Measurements from ENCODE around the gene TMOD3. TPM values are rescaled to one million over a fixed set of nuclear protein-coding genes. Genes with fewer than 3 reads are reported as not detected.

Gene TMOD3
- total and polyA plus RNA-seq, 4 donors, result 7.2 to 23.9 (median 14.1) TPM

DNA sequence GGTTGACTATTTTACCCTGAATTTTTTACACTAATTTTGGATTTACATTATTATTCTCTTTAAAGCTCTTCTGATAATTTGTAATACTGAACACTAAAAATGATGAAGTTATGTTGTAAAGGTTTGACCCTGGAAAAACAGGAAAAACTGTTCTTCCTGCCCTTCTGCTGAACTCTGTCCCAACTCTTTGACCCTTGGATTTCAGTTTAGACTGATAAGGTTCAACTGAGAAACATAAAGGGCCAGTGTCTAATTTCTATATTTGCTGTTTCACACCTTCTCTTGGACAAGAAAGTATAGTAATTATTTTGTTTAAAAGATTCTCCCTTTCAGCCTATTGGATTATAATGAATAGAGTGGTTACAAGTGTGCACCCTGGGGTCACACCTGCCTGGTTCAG is 12.8 kb upstream of the TMOD3 start:
- DNase-seq (ENCODE audit: low spot score), result no peak
- no peaks in the 10 kb centered on the region for H3K27me3 ChIP-seq (ENCODE audit: control insufficient read depth in 4 of 4, insufficient read depth in 4 of 4, low read length in 3 of 4)
- no peak overlapping the region for H3K4me3 ChIP-seq (ENCODE audit: low read depth in 1 of 3, low read length in 3 of 3)
- TF ChIP-seq RAD21 (IDR thresholded peaks at IDR 0.05), result peak; percentile 40 to 52
- TF ChIP-seq, protein P1, sequence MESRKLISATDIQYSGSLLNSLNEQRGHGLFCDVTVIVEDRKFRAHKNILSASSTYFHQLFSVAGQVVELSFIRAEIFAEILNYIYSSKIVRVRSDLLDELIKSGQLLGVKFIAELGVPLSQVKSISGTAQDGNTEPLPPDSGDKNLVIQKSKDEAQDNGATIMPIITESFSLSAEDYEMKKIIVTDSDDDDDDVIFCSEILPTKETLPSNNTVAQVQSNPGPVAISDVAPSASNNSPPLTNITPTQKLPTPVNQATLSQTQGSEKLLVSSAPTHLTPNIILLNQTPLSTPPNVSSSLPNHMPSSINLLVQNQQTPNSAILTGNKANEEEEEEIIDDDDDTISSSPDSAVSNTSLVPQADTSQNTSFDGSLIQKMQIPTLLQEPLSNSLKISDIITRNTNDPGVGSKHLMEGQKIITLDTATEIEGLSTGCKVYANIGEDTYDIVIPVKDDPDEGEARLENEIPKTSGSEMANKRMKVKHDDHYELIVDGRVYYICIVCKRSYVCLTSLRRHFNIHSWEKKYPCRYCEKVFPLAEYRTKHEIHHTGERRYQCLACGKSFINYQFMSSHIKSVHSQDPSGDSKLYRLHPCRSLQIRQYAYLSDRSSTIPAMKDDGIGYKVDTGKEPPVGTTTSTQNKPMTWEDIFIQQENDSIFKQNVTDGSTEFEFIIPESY (IDR thresholded peaks at IDR 0.05), result peak; percentile 59
- TF ChIP-seq TAF1 (conservative IDR thresholded peaks at IDR 0.05), result no peak
- peak; percentile 98 for TF ChIP-seq NR2F2 (IDR thresholded peaks at IDR 0.05)
- TF ChIP-seq SP1 (IDR thresholded peaks at IDR 0.05), result peak; percentile 76
- no peak for TF ChIP-seq FOXA2 (IDR thresholded peaks at IDR 0.05)
- no peak for TF ChIP-seq FOXA1 (IDR thresholded peaks at IDR 0.05)
- TF ChIP-seq GABPA (IDR thresholded peaks at IDR 0.05 in 1 of 2, conservative IDR thresholded peaks at IDR 0.05 in 1 of 2), result no peak
- peak; percentile 31 to 57 for TF ChIP-seq JUND (IDR thresholded peaks at IDR 0.05)
- TF ChIP-seq HNF4G (IDR thresholded peaks at IDR 0.05), result peak; percentile 76
- TF ChIP-seq HNF4A (conservative IDR thresholded peaks at IDR 0.05), result peak; percentile 95 to 99
- TF ChIP-seq, protein P2, sequence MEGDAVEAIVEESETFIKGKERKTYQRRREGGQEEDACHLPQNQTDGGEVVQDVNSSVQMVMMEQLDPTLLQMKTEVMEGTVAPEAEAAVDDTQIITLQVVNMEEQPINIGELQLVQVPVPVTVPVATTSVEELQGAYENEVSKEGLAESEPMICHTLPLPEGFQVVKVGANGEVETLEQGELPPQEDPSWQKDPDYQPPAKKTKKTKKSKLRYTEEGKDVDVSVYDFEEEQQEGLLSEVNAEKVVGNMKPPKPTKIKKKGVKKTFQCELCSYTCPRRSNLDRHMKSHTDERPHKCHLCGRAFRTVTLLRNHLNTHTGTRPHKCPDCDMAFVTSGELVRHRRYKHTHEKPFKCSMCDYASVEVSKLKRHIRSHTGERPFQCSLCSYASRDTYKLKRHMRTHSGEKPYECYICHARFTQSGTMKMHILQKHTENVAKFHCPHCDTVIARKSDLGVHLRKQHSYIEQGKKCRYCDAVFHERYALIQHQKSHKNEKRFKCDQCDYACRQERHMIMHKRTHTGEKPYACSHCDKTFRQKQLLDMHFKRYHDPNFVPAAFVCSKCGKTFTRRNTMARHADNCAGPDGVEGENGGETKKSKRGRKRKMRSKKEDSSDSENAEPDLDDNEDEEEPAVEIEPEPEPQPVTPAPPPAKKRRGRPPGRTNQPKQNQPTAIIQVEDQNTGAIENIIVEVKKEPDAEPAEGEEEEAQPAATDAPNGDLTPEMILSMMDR (IDR thresholded peaks at IDR 0.05; ENCODE audit: low read depth, low read length, missing input control), result no peak
- TF ChIP-seq, protein P3, sequence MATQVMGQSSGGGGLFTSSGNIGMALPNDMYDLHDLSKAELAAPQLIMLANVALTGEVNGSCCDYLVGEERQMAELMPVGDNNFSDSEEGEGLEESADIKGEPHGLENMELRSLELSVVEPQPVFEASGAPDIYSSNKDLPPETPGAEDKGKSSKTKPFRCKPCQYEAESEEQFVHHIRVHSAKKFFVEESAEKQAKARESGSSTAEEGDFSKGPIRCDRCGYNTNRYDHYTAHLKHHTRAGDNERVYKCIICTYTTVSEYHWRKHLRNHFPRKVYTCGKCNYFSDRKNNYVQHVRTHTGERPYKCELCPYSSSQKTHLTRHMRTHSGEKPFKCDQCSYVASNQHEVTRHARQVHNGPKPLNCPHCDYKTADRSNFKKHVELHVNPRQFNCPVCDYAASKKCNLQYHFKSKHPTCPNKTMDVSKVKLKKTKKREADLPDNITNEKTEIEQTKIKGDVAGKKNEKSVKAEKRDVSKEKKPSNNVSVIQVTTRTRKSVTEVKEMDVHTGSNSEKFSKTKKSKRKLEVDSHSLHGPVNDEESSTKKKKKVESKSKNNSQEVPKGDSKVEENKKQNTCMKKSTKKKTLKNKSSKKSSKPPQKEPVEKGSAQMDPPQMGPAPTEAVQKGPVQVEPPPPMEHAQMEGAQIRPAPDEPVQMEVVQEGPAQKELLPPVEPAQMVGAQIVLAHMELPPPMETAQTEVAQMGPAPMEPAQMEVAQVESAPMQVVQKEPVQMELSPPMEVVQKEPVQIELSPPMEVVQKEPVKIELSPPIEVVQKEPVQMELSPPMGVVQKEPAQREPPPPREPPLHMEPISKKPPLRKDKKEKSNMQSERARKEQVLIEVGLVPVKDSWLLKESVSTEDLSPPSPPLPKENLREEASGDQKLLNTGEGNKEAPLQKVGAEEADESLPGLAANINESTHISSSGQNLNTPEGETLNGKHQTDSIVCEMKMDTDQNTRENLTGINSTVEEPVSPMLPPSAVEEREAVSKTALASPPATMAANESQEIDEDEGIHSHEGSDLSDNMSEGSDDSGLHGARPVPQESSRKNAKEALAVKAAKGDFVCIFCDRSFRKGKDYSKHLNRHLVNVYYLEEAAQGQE (IDR thresholded peaks at IDR 0.05), result peak; percentile 35
- TF ChIP-seq YY1 (IDR thresholded peaks at IDR 0.05), result peak; percentile 57
- TF ChIP-seq EGR1 (IDR thresholded peaks at IDR 0.05; ENCODE audit: low read depth in 2 of 2), result no peak
- TF ChIP-seq, protein P4, sequence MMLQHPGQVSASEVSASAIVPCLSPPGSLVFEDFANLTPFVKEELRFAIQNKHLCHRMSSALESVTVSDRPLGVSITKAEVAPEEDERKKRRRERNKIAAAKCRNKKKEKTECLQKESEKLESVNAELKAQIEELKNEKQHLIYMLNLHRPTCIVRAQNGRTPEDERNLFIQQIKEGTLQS (IDR thresholded peaks at IDR 0.05), result peak; percentile 44
- peak; percentile 98 to 99 for TF ChIP-seq RXRA (IDR thresholded peaks at IDR 0.05)
- TF ChIP-seq, protein P5, sequence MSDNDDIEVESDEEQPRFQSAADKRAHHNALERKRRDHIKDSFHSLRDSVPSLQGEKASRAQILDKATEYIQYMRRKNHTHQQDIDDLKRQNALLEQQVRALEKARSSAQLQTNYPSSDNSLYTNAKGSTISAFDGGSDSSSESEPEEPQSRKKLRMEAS (IDR thresholded peaks at IDR 0.05), result peak; percentile 83
- H3K36me3 ChIP-seq (ENCODE audit: control insufficient read depth in 4 of 4, insufficient read depth in 3 of 4, low read depth in 1 of 4, low read length in 3 of 4), result no peaks in the 10 kb centered on the region
- no peak overlapping the region for H3K9ac ChIP-seq (ENCODE audit: low read depth in 1 of 2, low read length in 2 of 2)
- peaks cover 3 to 22% (median 12%) of the 10 kb centered on the region in 4 donors for H3K4me1 ChIP-seq (ENCODE audit: control insufficient read depth in 4 of 4, insufficient read depth in 4 of 4, low read length in 3 of 4)
- H3K27ac ChIP-seq (ENCODE audit: low read depth in 1 of 2, low read length in 2 of 2), result peak overlapping the region in 1 of 2 donors; percentile 14
- H3K9me3 ChIP-seq (ENCODE audit: control insufficient read depth in 4 of 4, low read length in 3 of 4), result peaks cover 0 to 2% (median under 1%) of the 10 kb centered on the region in 4 donors

Measured in liver (tissue), 9 donors.